Measurements from ENCODE around the gene LUZP2. TPM values are rescaled to one million over a fixed set of nuclear protein-coding genes. Genes with fewer than 3 reads are reported as not detected.

Gene LUZP2
- total and polyA plus RNA-seq, 9 of the 15 experiments (the other 6 are each of a cell fraction or from before 2014, with no cell fraction given), result not detected

DNA sequence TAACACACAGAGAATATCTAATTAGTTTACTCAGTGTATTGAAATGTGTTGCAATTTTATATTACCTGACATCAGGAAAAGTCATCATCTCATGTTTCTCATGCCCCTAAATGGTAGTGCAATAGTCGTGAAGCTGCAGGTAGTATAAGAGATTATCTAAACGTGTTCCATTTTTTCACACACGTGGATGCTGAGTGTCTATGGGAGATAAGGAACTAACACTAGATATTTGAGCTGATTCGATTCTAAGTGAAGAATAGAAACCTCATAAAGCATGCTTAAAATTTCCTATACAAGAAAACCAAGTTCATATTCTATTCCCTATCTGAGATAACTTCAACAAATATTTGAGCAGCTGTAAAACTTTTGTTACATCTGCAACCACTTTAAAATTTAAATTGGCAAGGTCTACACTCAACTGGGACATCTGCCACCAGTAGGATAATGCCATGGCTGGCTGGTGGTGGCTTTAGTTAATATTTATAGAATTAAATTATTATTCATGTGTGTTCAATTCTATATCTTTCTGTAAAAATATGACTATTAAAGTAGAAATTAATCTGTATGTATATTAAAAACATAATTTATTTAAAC, 388.8 kb downstream of the LUZP2 start:
- Histone ChIP-seq H3K36me3 (ENCODE audit: control insufficient read depth, insufficient read depth, low read length) (no peaks in the 10 kb centered on the region), H4K20me1 (replicated peaks; ENCODE audit: control insufficient read depth, insufficient read depth, low read length) (no peaks in the 10 kb centered on the region), H3K9me1 (ENCODE audit: control insufficient read depth, insufficient read depth, low read length) (no peaks in the 10 kb centered on the region), H3K4me1 (replicated peaks in 1 of 2; ENCODE audit: control insufficient read depth in 2 of 2, insufficient read depth in 2 of 2, low read length in 2 of 2) (no peaks in the 10 kb centered on the region), H3K9ac (ENCODE audit: insufficient read depth in 1 of 2, low read depth in 2 of 2, low read length in 2 of 2) (no peak overlapping the region), H3K27ac (ENCODE audit: extremely low read depth, low read depth, low read length) (no peak overlapping the region), H3K79me2 (ENCODE audit: control insufficient read depth, insufficient read depth, low read length) (no peaks in the 10 kb centered on the region), H3K4me2 (ENCODE audit: insufficient read depth, low read length) (no peak overlapping the region), H2AFZ (ENCODE audit: low read depth, low read length) (no peak overlapping the region), H3K27me3 (ENCODE audit: control insufficient read depth in 2 of 2, insufficient read depth in 2 of 2, low read length in 2 of 2) (no peaks in the 10 kb centered on the region), H3K4me3 (no peak overlapping the region), H3K9me3 (replicated peaks; ENCODE audit: control insufficient read depth, insufficient read depth, low read depth, low read length) (no peaks in the 10 kb centered on the region)
- no peak for FAIRE-seq
- no TSS peak for BruUV-seq (replicated peaks)
- POLR2A ChIA-PET, result no interaction called here
- 2% methylated on average over 4 of the region's 4 CpGs for WGBS (ENCODE audit: insufficient coverage, low coverage, missing lambda C conversion rate)
- in situ Hi-C loops (cut with MboI) (no loop called here), intact Hi-C loops (cut with micrococcal nuclease) (no loop called here)
- ATAC-seq, result no peak
- CTCF ChIA-PET (ENCODE audit: low intra/inter-chr PET ratio), result no interaction called here
- no peak for DNase-seq (ENCODE audit: extremely low read depth in 1 of 4, low spot score in 3 of 4)
- TF ChIP-seq CEBPZ (IDR thresholded peaks at IDR 0.05; ENCODE audit: borderline replicate concordance, low read depth, low read length), result no peak
- no peak for TF ChIP-seq LEF1 (IDR thresholded peaks at IDR 0.05)
- no peak for TF ChIP-seq ZNF551 (CRISPR knock-in tag; IDR thresholded peaks at IDR 0.05)
- TF ChIP-seq CBX1 (IDR thresholded peaks at IDR 0.05; ENCODE audit: low read depth), result no peak
- TF ChIP-seq PHF20 (IDR thresholded peaks at IDR 0.05; ENCODE audit: partially characterized antibody), result no peak
- no peak for TF ChIP-seq FOS (IDR thresholded peaks at IDR 0.05; ENCODE audit: extremely low read depth, insufficient read length)
- no peak for TF ChIP-seq NFXL1 (CRISPR knock-in tag; IDR thresholded peaks at IDR 0.05)
- TF ChIP-seq PHF8 (IDR thresholded peaks at IDR 0.05; ENCODE audit: borderline replicate concordance, low read length), result no peak
- no peak for TF ChIP-seq CBFB (CRISPR knock-in tag; IDR thresholded peaks at IDR 0.05)
- no peak for TF ChIP-seq ZNF143 (CRISPR knock-in tag; IDR thresholded peaks at IDR 0.05)
- TF ChIP-seq NR2C2 (CRISPR knock-in tag; IDR thresholded peaks at IDR 0.05), result no peak
- TF ChIP-seq NR2C2 (tag; IDR thresholded peaks at IDR 0.05), result no peak
